ENCODE results near the gene PIK3IP1.
"Not testable (repeated sequence)": the region's sequence is repeated elsewhere in the genome, so short reads cannot be mapped to it uniquely, and the experiment has no call there.

Gene PIK3IP1

GRCh38 chr22:31248138-31248745, 44.0 kb downstream of the PIK3IP1 start:
- DNase-seq: peak; percentile 50

GRCh38 chr22:31247726-31248125, 44.6 kb downstream of the PIK3IP1 start:
- no peak for DNase-seq

- DNase-seq: no peak
These were observed 45.6 kb downstream of the PIK3IP1 start for GRCh38 chr22:31246687-31247086.

- not testable (repeated sequence) for DNase-seq
These were observed 46.3 kb downstream of the PIK3IP1 start for GRCh38 chr22:31245998-31246397.

- no peak for DNase-seq
These were observed 47.3 kb downstream of the PIK3IP1 start for GRCh38 chr22:31244943-31245451.

GRCh38 chr22:31244046-31244942, 48.0 kb downstream of the PIK3IP1 start:
- DNase-seq: no peak

- no peak for DNase-seq
These were observed 48.8 kb downstream of the PIK3IP1 start for GRCh38 chr22:31243339-31244045.

GRCh38 chr22:31241936-31242335, 50.4 kb downstream of the PIK3IP1 start:
- DNase-seq: no peak

GRCh38 chr22:31241200-31241599, 51.1 kb downstream of the PIK3IP1 start:
- no peak for DNase-seq

GRCh38 chr22:31239771-31240370, 52.4 kb downstream of the PIK3IP1 start:
- DNase-seq: no peak

- no peak for DNase-seq
These were observed 54.2 kb downstream of the PIK3IP1 start for GRCh38 chr22:31238057-31238456.

- DNase-seq: not testable (repeated sequence)
These were observed 56.2 kb downstream of the PIK3IP1 start for GRCh38 chr22:31236044-31236443.

GRCh38 chr22:31235081-31235480, 57.2 kb downstream of the PIK3IP1 start:
- no peak for DNase-seq

GRCh38 chr22:31233001-31233400, 59.3 kb downstream of the PIK3IP1 start:
- DNase-seq: no peak
